ENCODE results near the gene WDR59.
"Not testable (repeated sequence)": the region's sequence is repeated elsewhere in the genome, so short reads cannot be mapped to it uniquely, and the experiment has no call there.

DNA sequence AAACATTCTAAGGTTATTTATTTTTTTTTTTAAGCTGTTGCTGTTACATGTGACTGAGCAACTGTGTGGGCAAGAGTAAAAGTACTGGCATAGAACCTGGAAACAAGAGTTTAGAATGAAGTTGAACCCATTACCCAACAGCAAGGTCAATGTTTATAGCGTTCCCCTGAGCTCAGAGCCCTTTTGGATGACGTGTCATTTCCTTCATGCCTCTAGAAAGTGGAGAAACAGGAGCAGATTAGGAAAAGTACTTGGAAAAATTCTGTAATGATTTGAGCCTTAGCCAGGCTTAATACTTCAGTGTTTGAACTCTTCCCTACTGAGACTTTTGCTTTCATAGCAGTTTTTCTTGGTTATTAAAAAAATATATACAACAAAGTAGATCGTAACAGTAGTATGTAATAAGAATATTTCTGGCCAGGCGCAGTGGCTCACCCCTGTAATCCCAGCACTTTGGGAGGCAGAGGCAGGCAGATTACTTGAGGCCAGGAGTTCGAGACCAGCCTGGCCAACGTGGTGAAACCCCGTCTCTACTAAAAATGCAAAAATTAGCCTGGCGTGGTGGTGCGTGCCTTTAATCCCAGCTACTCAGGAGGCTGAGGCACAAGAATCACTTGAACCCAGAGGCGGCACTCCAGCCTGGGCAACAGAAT lies 41.4 kb upstream of the WDR59 start:
- TF ChIP-seq, protein P1, sequence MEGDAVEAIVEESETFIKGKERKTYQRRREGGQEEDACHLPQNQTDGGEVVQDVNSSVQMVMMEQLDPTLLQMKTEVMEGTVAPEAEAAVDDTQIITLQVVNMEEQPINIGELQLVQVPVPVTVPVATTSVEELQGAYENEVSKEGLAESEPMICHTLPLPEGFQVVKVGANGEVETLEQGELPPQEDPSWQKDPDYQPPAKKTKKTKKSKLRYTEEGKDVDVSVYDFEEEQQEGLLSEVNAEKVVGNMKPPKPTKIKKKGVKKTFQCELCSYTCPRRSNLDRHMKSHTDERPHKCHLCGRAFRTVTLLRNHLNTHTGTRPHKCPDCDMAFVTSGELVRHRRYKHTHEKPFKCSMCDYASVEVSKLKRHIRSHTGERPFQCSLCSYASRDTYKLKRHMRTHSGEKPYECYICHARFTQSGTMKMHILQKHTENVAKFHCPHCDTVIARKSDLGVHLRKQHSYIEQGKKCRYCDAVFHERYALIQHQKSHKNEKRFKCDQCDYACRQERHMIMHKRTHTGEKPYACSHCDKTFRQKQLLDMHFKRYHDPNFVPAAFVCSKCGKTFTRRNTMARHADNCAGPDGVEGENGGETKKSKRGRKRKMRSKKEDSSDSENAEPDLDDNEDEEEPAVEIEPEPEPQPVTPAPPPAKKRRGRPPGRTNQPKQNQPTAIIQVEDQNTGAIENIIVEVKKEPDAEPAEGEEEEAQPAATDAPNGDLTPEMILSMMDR (IDR thresholded peaks at IDR 0.05): not testable (repeated sequence)
- TF ChIP-seq POLR2AphosphoS5 (IDR thresholded peaks at IDR 0.05) (peak; percentile 39 to 70 (median 50)), EP300 (IDR thresholded peaks at IDR 0.05) (peak in 3 of 4 donors; percentile 8 to 25 (median 8))
- not testable (repeated sequence) for TF ChIP-seq POLR2A (IDR thresholded peaks at IDR 0.05)
